OCI-LY1 (cell line): ENCODE results near the gene MALT1.

Source experiments
- EZH2 ChIP-seq: fragments of 200-600 bp; sonication (generic), shearing (Covaris generic); IDR thresholded peaks from 2 replicates; pipeline ENCODE4 v1.8.0; 2017; ENCODE audit warnings: borderline replicate concordance, mixed run types, mild to moderate bottlenecking, antibody characterized with exemption, low read length, moderate library complexity, mixed read lengths
- TF ChIP-seq, protein P1 (sequence below): fragments of 200-600 bp; sonication (generic), shearing (Covaris generic); IDR thresholded peaks from 2 replicates; pipeline ENCODE4 v1.5.1; 2017; ENCODE audit warnings: mild to moderate bottlenecking, antibody characterized with exemption, low read length, moderate library complexity, mixed read lengths

DNA sequence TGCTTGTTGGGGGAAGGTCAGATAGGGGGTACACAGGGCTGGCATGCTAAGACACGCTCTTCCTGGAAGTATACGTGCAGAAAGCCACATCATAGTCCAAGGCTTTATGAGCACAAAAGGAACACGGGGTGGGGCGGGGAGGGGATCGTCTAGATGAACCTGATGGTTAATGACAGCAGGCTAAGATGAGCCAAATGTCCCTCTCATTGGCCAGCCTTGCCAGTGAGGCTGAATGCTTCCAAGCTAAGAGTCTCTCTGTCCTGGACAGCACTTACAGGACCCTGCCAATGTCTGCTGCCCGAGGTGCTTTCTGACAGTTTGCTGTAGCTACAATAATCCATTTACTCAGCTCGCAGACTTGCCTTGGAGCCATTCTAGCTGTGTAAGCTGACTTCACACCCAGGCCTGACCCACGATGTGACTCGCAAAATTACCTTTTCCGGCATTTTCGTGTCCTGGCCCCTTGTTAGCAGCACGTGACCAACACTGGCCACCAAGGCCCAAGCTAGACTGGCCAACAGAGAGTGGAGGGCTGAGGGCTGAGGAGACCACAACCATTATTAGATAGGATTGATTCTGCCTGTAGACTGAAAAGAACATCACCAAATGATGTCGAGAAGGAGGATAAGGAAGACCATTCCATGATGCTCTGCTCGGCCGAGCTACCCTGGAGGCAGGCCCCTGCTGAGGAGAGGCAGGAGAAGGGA, 84.2 kb downstream of the MALT1 start:
- TF ChIP-seq, protein P1, sequence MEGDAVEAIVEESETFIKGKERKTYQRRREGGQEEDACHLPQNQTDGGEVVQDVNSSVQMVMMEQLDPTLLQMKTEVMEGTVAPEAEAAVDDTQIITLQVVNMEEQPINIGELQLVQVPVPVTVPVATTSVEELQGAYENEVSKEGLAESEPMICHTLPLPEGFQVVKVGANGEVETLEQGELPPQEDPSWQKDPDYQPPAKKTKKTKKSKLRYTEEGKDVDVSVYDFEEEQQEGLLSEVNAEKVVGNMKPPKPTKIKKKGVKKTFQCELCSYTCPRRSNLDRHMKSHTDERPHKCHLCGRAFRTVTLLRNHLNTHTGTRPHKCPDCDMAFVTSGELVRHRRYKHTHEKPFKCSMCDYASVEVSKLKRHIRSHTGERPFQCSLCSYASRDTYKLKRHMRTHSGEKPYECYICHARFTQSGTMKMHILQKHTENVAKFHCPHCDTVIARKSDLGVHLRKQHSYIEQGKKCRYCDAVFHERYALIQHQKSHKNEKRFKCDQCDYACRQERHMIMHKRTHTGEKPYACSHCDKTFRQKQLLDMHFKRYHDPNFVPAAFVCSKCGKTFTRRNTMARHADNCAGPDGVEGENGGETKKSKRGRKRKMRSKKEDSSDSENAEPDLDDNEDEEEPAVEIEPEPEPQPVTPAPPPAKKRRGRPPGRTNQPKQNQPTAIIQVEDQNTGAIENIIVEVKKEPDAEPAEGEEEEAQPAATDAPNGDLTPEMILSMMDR = no peak
- TF ChIP-seq EZH2 = no peak
